ENCODE results near the gene KIAA0319L.

The KIAA0319L gene

GRCh38 chr1:35426097-35426586 is 131.1 kb downstream of the KIAA0319L start:
- TF ChIP-seq GATA2 (IDR thresholded peaks at IDR 0.05; ENCODE audit: low read depth, low read length) (no peak), GATA3 (IDR thresholded peaks at IDR 0.05; ENCODE audit: low read depth, low read length) (no peak)

GRCh38 chr1:35408925-35409324 is 148.3 kb downstream of the KIAA0319L start:
- TF ChIP-seq GATA2 (IDR thresholded peaks at IDR 0.05; ENCODE audit: low read depth, low read length) = no peak
- TF ChIP-seq GATA3 (IDR thresholded peaks at IDR 0.05; ENCODE audit: low read depth, low read length) = no peak

- no peak for TF ChIP-seq GATA3 (IDR thresholded peaks at IDR 0.05; ENCODE audit: low read depth, low read length)
- no peak for TF ChIP-seq GATA2 (IDR thresholded peaks at IDR 0.05; ENCODE audit: low read depth, low read length)
Measured at GRCh38 chr1:35407743-35408142, 149.5 kb downstream of the KIAA0319L start.

- no peak for TF ChIP-seq GATA3 (IDR thresholded peaks at IDR 0.05; ENCODE audit: low read depth, low read length)
- TF ChIP-seq GATA2 (IDR thresholded peaks at IDR 0.05; ENCODE audit: low read depth, low read length) = no peak
Measured at GRCh38 chr1:35406103-35406502, 151.1 kb downstream of the KIAA0319L start.

- TF ChIP-seq GATA3 (IDR thresholded peaks at IDR 0.05; ENCODE audit: low read depth, low read length) (no peak), GATA2 (IDR thresholded peaks at IDR 0.05; ENCODE audit: low read depth, low read length) (no peak)
Measured at GRCh38 chr1:35401049-35401448, 156.2 kb downstream of the KIAA0319L start.

- TF ChIP-seq GATA3 (IDR thresholded peaks at IDR 0.05; ENCODE audit: low read depth, low read length) (no peak), GATA2 (IDR thresholded peaks at IDR 0.05; ENCODE audit: low read depth, low read length) (no peak)
Measured at GRCh38 chr1:35398739-35399138, 158.5 kb downstream of the KIAA0319L start.

- TF ChIP-seq GATA3 (IDR thresholded peaks at IDR 0.05; ENCODE audit: low read depth, low read length) (no peak), GATA2 (IDR thresholded peaks at IDR 0.05; ENCODE audit: low read depth, low read length) (no peak)
Measured at GRCh38 chr1:35394386-35394785, 162.8 kb downstream of the KIAA0319L start.

GRCh38 chr1:35390600-35391494 is 166.4 kb downstream of the KIAA0319L start:
- TF ChIP-seq GATA3 (IDR thresholded peaks at IDR 0.05; ENCODE audit: low read depth, low read length) = no peak
- no peak for TF ChIP-seq GATA2 (IDR thresholded peaks at IDR 0.05; ENCODE audit: low read depth, low read length)

GRCh38 chr1:35386959-35387358 is 170.2 kb downstream of the KIAA0319L start:
- TF ChIP-seq GATA3 (IDR thresholded peaks at IDR 0.05; ENCODE audit: low read depth, low read length) (no peak), GATA2 (IDR thresholded peaks at IDR 0.05; ENCODE audit: low read depth, low read length) (no peak)

- TF ChIP-seq GATA2 (IDR thresholded peaks at IDR 0.05; ENCODE audit: low read depth, low read length) = no peak
- no peak for TF ChIP-seq GATA3 (IDR thresholded peaks at IDR 0.05; ENCODE audit: low read depth, low read length)
Measured at GRCh38 chr1:35386290-35386689, 170.9 kb downstream of the KIAA0319L start.

Measured in SH-SY5Y (cell line).